ENCODE data around the gene KRT7. TPM values are rescaled to one million over a fixed set of nuclear protein-coding genes. Genes with fewer than 3 reads are reported as not detected.
"Not testable (repeated sequence)": the region's sequence is repeated elsewhere in the genome, so short reads cannot be mapped to it uniquely, and the experiment has no call there.

The KRT7 gene
- total and polyA plus RNA-seq, 5 donors from 2014 or later, result 0.56 to 1.4 TPM; not detected in 3

DNA sequence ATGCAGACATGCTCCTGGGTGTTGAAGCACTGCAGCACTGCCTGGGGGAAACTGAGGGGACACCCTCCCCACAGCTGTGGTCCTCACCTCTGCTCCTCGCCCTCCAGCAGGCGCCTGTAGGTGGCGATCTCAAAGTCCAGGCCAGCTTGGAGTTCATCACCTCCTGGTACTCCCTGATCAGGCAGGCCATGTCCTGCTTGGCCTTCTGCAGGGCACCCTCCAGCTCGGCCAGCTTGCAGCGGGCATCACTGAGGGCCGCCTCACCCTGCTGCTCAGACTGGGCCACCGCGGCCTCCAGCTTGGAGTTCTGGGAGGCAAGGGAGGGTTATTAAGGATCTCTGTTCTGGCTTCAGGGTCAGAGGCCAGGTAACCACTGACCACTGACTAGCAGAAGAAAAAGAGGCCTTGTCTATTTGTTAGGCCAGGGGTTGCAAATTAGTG lies 19.2 kb downstream of the KRT7 start:
- H3K4me3 ChIP-seq (ENCODE audit: low read depth, low read length); H3K9me3 ChIP-seq (ENCODE audit: control insufficient read depth in 2 of 2, low read length in 2 of 2); DNase-seq; H3K27me3 ChIP-seq (ENCODE audit: control insufficient read depth, insufficient read depth, low read length); H3K9me3 Mint-ChIP-seq; H3K4me1 ChIP-seq (ENCODE audit: control insufficient read depth, insufficient read depth, low read length, poor library complexity, severe bottlenecking); ATAC-seq (ENCODE audit: low read depth in 2 of 2); H3K36me3 Mint-ChIP-seq; H3K27ac ChIP-seq (ENCODE audit: insufficient read depth, low read length, poor library complexity, severe bottlenecking); H3K36me3 ChIP-seq (ENCODE audit: control insufficient read depth, insufficient read depth, low read length); H3K27ac Mint-ChIP-seq; H3K4me3 Mint-ChIP-seq: not testable (repeated sequence)
- Mint-ChIP-seq H3K4me1 (peaks cover 0 to 18% (median 4%) of the 10 kb centered on the region in 4 donors), H3K27me3 (peaks cover 28% of the 10 kb centered on the region)

DNA sequence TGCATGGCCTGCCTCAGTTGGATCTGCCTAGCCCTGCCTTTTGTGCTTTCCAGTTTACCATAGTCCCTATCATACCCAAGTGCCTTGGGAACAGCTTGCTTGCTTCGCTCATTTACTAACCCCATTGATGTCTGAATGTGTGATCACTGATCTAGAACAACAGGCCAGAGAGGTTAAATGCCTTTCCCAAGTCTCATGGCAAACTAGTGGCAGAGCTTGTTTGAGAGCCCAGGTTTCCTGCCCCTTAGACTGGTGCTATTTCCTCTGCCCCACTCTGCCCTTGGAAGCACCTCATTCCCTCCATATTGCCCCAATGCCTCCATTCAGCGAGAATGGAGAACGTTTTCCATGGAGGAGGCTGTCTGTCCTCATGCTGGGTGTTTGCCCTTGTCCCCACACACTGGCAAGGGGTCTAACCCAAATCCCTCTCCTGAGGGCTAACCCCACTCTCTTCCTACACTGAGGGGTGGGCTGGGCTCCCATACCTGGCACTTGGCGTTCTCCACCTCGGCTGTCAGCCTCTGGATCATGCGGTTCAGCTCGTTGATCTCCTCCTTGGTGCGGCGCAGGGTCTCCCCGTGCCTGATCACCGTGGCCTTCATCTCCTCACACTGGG lies 19.8 kb downstream of the KRT7 start:
- Histone ChIP-seq H3K36me3 (ENCODE audit: control insufficient read depth, insufficient read depth, low read length) (no peaks in the 10 kb centered on the region), H3K27ac (ENCODE audit: insufficient read depth, low read length, poor library complexity, severe bottlenecking) (no peak overlapping the region), H3K4me1 (ENCODE audit: control insufficient read depth, insufficient read depth, low read length, poor library complexity, severe bottlenecking) (no peaks in the 10 kb centered on the region), H3K27me3 (ENCODE audit: control insufficient read depth, insufficient read depth, low read length) (no peaks in the 10 kb centered on the region), H3K4me3 (ENCODE audit: low read depth, low read length) (no peak overlapping the region), H3K9me3 (ENCODE audit: control insufficient read depth in 2 of 2, low read length in 2 of 2) (no peaks in the 10 kb centered on the region)
- peaks cover 0 to 2% (median 0%) of the 10 kb centered on the region in 7 donors for H3K9me3 Mint-ChIP-seq
- peaks cover 0 to 18% (median 4%) of the 10 kb centered on the region in 4 donors for H3K4me1 Mint-ChIP-seq
- peaks cover 4% of the 10 kb centered on the region for H3K36me3 Mint-ChIP-seq
- DNase-seq (no peak), ATAC-seq (ENCODE audit: low read depth in 2 of 2) (no peak)
- no peak overlapping the region for H3K27ac Mint-ChIP-seq
- H3K27me3 Mint-ChIP-seq, result peaks cover 35% of the 10 kb centered on the region
- no peak overlapping the region for H3K4me3 Mint-ChIP-seq

DNA sequence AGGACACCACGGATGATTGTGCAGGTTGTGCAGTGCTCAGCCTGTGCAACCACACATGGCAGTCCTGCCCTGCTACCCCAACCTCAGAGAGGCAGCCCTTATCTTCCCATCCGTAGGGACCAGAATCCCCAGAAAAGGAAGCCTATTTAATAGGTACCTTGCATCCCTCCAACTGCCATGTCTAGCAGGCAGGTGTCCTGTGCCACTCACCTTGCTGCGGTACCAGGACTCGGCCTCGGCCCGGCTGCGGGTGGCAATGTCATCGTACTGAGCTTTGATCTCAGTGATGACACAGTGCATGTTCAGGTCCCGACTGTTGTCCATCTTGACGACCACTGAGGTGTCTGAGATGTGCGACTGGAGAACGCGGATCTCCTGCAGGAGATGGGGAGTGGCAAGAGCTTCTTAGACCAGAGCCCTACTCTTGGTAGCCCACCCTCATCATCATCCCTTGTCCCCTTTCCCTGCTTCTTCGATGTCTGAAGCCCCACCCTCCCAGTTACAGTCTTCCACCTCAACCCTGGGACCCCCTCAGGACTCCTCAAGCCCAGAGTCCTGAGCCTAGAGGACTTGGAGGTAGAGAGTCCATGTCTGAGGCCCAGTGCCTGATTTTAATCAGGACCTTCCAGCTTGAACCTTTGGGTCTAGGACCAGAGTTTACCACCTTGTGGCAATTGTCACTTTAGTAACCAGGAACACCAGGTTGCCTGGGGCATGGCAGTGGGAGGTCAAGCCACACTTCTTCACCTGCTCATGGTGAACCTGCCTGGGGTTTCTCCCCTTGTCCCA lies 20.5 kb downstream of the KRT7 start:
- Mint-ChIP-seq H3K27me3 (peaks cover 36% of the 10 kb centered on the region), H3K27ac (no peak overlapping the region), H3K4me3 (no peak overlapping the region), H3K9me3 (peaks cover 0 to 2% (median 0%) of the 10 kb centered on the region in 7 donors), H3K36me3 (peaks cover 4% of the 10 kb centered on the region), H3K4me1 (peaks cover 0 to 18% (median 4%) of the 10 kb centered on the region in 4 donors)
- ATAC-seq (ENCODE audit: low read depth in 2 of 2), result no peak
- H3K9me3 ChIP-seq (ENCODE audit: control insufficient read depth in 2 of 2, low read length in 2 of 2), result no peaks in the 10 kb centered on the region
- H3K27me3 ChIP-seq (ENCODE audit: control insufficient read depth, insufficient read depth, low read length), result no peaks in the 10 kb centered on the region
- H3K4me3 ChIP-seq (ENCODE audit: low read depth, low read length), result no peak overlapping the region
- no peak for DNase-seq
- no peaks in the 10 kb centered on the region for H3K36me3 ChIP-seq (ENCODE audit: control insufficient read depth, insufficient read depth, low read length)
- H3K27ac ChIP-seq (ENCODE audit: insufficient read depth, low read length, poor library complexity, severe bottlenecking), result no peak overlapping the region
- no peaks in the 10 kb centered on the region for H3K4me1 ChIP-seq (ENCODE audit: control insufficient read depth, insufficient read depth, low read length, poor library complexity, severe bottlenecking)

DNA sequence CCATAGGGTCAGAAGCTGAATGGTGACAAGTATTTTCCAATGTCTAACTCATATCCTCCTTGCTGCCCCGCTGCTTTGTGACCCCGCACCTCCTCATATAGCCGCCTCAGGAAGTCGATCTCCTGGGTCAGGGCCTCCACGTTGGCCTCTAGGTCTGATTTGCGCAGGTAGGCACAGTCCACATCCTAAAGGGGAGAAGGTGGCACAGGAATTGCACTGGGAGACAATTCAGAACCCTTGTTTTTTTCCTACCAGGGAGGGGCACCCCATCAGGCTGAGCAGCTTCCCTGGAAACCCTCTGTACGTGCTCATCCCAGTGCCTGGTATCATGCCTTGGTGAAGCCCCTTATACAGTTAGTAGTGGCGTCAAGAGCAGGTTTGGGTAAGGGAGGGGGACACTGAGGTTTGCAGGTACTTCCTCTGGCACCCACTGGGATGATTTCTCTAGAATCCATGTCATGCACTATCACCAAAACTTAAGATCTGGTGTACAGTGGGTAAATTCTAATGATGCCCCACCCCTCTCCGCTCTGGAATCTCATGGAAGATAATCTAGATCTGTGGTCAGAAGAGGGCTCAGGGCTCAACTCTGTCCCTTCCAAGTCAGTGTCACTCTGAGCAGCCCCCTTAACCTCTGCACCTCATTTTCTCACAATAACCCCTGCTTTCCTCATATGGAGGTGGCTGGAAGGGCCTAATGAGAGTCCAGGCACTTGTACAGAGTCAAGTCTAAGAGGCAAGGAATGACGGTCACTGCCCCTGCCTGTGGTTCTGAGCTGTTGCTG lies 21.3 kb downstream of the KRT7 start:
- Mint-ChIP-seq H3K27me3 (peaks cover 44% of the 10 kb centered on the region), H3K4me1 (peaks cover 0 to 17% (median 4%) of the 10 kb centered on the region in 4 donors), H3K4me3 (no peak overlapping the region), H3K36me3 (peaks cover 4% of the 10 kb centered on the region), H3K9me3 (peaks cover 0 to 2% (median 0%) of the 10 kb centered on the region in 7 donors), H3K27ac (no peak overlapping the region)
- H3K36me3 ChIP-seq (ENCODE audit: control insufficient read depth, insufficient read depth, low read length), result no peaks in the 10 kb centered on the region
- no peaks in the 10 kb centered on the region for H3K4me1 ChIP-seq (ENCODE audit: control insufficient read depth, insufficient read depth, low read length, poor library complexity, severe bottlenecking)
- no peaks in the 10 kb centered on the region for H3K27me3 ChIP-seq (ENCODE audit: control insufficient read depth, insufficient read depth, low read length)
- no peak overlapping the region for H3K27ac ChIP-seq (ENCODE audit: insufficient read depth, low read length, poor library complexity, severe bottlenecking)
- H3K9me3 ChIP-seq (ENCODE audit: control insufficient read depth in 2 of 2, low read length in 2 of 2), result no peaks in the 10 kb centered on the region
- ATAC-seq (ENCODE audit: low read depth in 2 of 2) (no peak), DNase-seq (no peak)
- no peak overlapping the region for H3K4me3 ChIP-seq (ENCODE audit: low read depth, low read length)

DNA sequence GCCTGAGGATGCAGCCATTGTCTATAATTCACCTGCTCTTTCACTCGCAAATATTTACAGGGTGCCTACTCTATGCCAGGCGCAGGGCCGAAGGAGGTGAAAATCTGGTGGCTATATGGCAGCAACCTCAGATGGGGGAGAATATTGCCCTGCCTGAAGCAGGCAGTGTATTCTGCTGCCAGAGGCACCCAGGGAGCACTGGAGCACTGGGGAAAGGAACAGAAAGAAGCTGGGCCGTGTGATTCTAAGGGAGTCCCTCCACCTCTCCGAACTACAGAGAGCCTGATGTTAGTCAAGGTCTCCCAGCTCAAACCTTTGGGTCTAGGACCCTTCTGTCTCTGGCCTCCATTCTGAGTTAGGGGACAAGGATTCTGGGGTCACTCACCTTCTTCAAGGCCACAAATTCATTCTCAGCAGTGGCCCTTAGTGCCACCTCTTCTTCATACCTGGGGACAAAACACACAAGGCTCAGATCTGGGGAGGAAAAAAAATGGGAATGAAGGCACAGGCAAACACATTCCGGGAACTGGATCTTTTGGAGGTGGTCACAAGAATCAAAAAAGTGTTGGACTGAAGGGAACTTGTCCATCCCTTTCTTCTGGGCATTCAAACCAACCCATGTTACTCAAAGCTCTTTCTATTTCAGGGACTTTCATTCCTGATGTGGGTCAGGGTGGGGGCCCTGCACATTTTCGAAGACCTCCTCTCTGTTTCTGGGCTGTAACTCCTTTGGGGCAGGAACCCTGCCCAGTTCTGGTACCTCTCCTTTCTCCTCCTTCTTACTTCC lies 22.1 kb downstream of the KRT7 start:
- H3K36me3 Mint-ChIP-seq, result no peaks in the 10 kb centered on the region
- H3K27ac Mint-ChIP-seq, result no peak overlapping the region
- H3K36me3 ChIP-seq (ENCODE audit: control insufficient read depth, insufficient read depth, low read length), result no peaks in the 10 kb centered on the region
- peaks cover 0 to 10% (median 3%) of the 10 kb centered on the region in 4 donors for H3K4me1 Mint-ChIP-seq
- H3K27me3 Mint-ChIP-seq, result peaks cover 46% of the 10 kb centered on the region
- peaks cover 0 to 2% (median 0%) of the 10 kb centered on the region in 7 donors for H3K9me3 Mint-ChIP-seq
- no peaks in the 10 kb centered on the region for H3K4me1 ChIP-seq (ENCODE audit: control insufficient read depth, insufficient read depth, low read length, poor library complexity, severe bottlenecking)
- H3K27ac ChIP-seq (ENCODE audit: insufficient read depth, low read length, poor library complexity, severe bottlenecking), result no peak overlapping the region
- H3K4me3 Mint-ChIP-seq, result no peak overlapping the region
- DNase-seq (no peak), ATAC-seq (ENCODE audit: low read depth in 2 of 2) (no peak)
- no peaks in the 10 kb centered on the region for H3K27me3 ChIP-seq (ENCODE audit: control insufficient read depth, insufficient read depth, low read length)
- no peaks in the 10 kb centered on the region for H3K9me3 ChIP-seq (ENCODE audit: control insufficient read depth in 2 of 2, low read length in 2 of 2)
- no peak overlapping the region for H3K4me3 ChIP-seq (ENCODE audit: low read depth, low read length)

DNA sequence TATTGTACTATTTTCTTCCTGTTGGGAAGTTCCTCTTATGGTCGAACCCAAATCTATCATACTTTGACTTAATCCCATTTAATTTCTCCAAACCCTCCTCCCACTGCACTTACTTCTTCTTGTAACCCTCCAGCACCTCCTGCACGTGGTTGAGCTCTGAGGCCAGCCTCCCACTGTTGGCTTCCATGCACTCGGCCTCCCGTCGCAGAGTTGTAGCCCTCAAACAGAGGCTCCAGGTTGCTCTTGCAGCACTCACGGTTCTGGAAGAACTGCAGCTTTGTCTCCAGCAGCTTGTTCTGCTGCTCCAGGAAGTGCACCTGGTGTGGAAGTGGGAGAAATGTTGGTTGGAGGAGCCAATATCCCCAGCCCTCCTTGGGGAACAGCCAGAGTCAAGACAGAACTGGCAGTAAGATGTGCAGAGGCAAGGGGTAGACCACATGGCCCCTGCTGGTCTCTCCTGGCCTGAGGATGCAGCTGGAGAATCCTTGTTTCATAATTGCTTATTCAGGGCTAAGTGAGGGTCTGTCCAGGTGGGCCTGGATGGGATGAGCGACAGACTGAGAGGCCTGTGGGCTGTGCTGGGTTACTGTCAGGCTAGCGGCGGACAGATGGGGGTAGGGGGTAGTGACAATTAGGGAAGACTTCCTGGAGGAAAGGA lies 23.0 kb downstream of the KRT7 start:
- Mint-ChIP-seq H3K27ac (no peak overlapping the region), H3K27me3 (peaks cover 55% of the 10 kb centered on the region), H3K36me3 (no peaks in the 10 kb centered on the region), H3K4me3 (no peak overlapping the region), H3K4me1 (peaks cover 0 to 9% (median 3%) of the 10 kb centered on the region in 4 donors), H3K9me3 (peaks cover 0 to 5% (median 0%) of the 10 kb centered on the region in 7 donors)
- H3K4me3 ChIP-seq (ENCODE audit: low read depth, low read length), result no peak overlapping the region
- no peaks in the 10 kb centered on the region for H3K4me1 ChIP-seq (ENCODE audit: control insufficient read depth, insufficient read depth, low read length, poor library complexity, severe bottlenecking)
- H3K27me3 ChIP-seq (ENCODE audit: control insufficient read depth, insufficient read depth, low read length), result no peaks in the 10 kb centered on the region
- H3K36me3 ChIP-seq (ENCODE audit: control insufficient read depth, insufficient read depth, low read length), result no peaks in the 10 kb centered on the region
- no peak for DNase-seq
- no peak overlapping the region for H3K27ac ChIP-seq (ENCODE audit: insufficient read depth, low read length, poor library complexity, severe bottlenecking)
- H3K9me3 ChIP-seq (ENCODE audit: control insufficient read depth in 2 of 2, low read length in 2 of 2), result no peaks in the 10 kb centered on the region
- no peak for ATAC-seq (ENCODE audit: low read depth in 2 of 2)

DNA sequence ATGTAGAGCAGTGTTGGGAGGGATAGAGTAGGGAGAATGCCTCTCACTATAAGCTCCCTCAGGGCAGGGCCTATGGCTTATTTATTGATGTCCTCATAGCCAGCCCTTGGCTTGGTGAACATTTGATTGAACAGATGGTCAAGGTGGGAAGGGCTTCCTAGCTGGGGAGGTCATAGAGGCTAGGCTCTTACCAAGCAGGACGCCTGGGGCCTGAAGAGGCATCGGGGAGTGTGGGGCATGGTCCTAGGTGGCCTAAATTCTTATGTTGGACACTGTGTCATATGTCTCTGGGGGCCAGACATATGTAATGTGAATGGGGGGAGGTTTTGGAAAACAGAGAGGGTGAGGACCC lies 23.5 kb downstream of the KRT7 start:
- no peaks in the 10 kb centered on the region for H3K9me3 ChIP-seq (ENCODE audit: control insufficient read depth in 2 of 2, low read length in 2 of 2)
- H3K27ac Mint-ChIP-seq, result no peak overlapping the region
- H3K4me1 ChIP-seq (ENCODE audit: control insufficient read depth, insufficient read depth, low read length, poor library complexity, severe bottlenecking), result no peaks in the 10 kb centered on the region
- peaks cover 0 to 5% (median 0%) of the 10 kb centered on the region in 7 donors for H3K9me3 Mint-ChIP-seq
- no peak overlapping the region for H3K4me3 Mint-ChIP-seq
- H3K27ac ChIP-seq (ENCODE audit: insufficient read depth, low read length, poor library complexity, severe bottlenecking), result no peak overlapping the region
- no peak overlapping the region for H3K4me3 ChIP-seq (ENCODE audit: low read depth, low read length)
- peaks cover 1% of the 10 kb centered on the region for H3K27me3 ChIP-seq (ENCODE audit: control insufficient read depth, insufficient read depth, low read length)
- no peaks in the 10 kb centered on the region for H3K36me3 ChIP-seq (ENCODE audit: control insufficient read depth, insufficient read depth, low read length)
- H3K36me3 Mint-ChIP-seq, result no peaks in the 10 kb centered on the region
- peaks cover 60% of the 10 kb centered on the region for H3K27me3 Mint-ChIP-seq
- DNase-seq (no peak), ATAC-seq (ENCODE audit: low read depth in 2 of 2) (no peak)
- peaks cover 0 to 5% (median 3%) of the 10 kb centered on the region in 4 donors for H3K4me1 Mint-ChIP-seq
